ENCODE measurements around the gene RNF144A.

RNF144A gene

DNA sequence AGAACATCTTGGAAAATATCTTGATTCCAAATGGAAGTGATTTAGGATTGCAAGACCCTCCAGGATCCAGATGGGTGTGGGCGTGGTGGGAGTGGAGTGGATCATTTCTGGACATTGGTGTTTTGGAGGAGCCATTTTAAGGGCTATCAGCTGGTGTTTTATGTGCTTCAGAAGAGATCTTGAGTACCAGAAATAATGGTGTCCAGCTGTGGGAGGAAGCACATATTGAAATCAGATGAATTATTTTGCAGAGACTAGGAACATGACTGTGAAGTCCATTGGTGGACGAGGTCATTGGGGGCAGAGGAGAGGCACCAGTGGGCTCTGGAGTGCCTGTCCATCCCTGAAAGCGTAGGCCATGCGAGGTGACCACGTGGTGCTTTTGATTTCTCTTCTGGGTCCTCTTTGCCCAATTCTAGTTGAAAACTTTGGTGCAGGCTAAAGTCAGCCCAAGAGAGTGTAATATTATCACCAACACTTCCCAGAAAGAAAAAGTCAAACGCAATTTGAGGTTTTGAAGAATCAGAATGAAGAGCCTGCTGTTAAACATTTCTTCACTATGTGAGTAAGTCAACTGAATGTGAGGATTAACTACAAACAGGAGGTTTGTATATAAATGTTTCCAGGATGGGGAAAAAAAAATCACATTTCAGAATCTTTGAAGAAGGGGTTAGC, 31.6 kb downstream of the RNF144A start:
- FAIRE-seq = no peak

- FAIRE-seq = no peak
Measured at GRCh38 chr2:6951046-6951445, 33.8 kb downstream of the RNF144A start.

DNA sequence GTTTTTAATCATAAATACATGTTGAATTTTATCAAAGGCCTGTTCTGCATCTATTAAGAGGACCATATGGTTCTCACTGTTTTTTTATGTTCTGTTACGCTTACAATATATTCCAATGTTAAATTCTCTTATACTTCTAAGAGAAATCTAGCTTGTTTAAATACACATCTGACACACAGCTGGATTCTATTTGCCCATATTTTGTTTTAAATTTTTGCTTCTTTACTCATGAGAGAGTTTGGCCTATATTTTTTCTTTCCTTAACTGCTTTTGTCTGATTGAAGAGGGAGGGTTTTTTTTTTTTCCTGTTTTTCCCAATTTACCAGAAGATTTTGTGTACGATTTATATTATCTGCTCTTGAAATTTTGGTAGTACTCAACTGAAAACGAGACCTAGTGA, 34.9 kb downstream of the RNF144A start:
- no peak for FAIRE-seq

- no peak for FAIRE-seq
Measured at GRCh38 chr2:6954586-6954985, 37.4 kb downstream of the RNF144A start.

- FAIRE-seq = no peak
Measured at GRCh38 chr2:6955511-6956136, 38.4 kb downstream of the RNF144A start.

DNA sequence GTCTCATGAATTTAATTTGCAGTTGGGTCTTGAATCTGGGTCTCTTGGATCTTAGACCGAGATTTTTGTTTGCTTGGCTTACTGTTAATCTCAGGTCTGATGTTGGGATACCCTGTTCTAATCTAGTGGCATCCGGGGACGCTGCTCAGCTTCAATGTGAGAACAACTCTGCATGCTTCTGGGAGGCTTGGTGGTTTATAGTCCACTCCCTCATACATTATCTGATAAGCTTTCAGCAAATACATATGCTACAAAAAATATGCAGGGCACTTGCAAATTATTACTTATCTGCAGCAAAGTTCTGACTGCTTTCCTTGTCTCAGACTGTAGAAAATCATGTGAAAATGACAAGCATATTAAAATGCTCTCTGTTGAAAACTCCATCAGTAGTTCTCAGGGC, 39.4 kb downstream of the RNF144A start:
- FAIRE-seq = no peak

DNA sequence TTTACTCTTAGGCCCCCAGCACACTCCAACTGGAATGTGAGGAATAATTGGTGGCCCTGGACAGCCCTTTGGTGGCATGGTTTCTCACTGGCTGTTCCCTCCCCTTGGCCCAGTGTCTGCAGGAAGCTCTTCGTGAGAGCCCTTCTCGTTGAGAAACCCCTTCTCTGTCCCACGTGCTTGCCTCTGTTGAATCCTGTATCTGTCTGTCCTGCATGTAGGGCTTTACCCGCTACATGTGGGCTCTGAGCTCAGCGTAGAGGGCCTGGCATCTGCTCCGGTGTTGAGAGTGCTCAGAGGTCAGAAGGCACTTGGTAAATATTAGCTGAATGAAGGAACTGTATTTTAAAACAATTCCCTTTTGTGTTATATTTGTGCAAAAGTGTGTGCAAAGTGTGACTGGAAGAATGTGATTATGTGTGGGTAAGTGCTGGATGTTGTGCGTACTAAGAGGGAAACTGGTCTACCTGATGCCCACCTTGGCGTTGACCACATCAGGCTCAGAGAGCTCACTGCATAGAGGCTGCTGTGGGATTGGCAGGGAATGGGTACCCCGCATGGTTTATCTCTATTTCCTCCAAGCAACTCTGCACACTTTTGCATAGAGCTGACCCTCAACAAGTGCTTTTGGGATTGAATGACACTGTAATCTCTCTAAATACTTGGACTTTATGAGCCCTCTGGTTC, 40.0 kb downstream of the RNF144A start:
- no peak for FAIRE-seq

DNA sequence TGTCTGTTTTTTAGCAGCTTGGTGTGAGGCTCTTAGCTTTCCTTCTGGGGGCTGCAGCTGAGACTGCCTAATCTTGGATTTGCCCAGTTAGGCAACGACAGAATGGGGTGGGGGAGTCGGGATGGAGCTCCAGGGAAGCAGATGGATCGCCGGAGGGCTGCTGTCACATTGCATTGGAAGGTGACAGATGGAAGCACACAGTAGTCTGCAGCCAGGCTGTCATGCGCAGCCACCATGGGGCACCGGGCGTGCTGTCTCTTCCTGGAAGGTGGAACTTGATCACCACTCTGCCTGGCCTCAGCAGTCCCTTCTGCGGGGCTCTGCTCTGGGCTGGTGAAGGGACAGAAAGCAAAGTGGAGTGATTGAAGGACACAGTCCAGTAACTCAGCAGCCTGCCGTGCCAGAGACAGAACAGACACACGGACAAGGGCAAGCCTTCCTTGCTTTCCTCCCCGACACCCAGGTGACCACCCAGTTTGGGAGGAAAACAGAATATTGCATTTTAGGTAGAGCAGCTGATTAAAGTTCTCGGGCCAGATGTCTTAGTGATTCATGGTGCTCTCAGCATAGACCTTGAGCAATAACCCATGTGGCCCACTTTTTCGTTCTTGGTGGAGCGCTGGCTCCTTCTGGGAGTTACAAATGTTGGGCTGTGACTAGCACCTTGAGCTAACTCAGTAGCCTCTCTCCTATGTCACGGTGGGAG, 40.9 kb downstream of the RNF144A start:
- FAIRE-seq = no peak

- no peak for FAIRE-seq
Measured at GRCh38 chr2:6958616-6959235, 41.5 kb downstream of the RNF144A start.

DNA sequence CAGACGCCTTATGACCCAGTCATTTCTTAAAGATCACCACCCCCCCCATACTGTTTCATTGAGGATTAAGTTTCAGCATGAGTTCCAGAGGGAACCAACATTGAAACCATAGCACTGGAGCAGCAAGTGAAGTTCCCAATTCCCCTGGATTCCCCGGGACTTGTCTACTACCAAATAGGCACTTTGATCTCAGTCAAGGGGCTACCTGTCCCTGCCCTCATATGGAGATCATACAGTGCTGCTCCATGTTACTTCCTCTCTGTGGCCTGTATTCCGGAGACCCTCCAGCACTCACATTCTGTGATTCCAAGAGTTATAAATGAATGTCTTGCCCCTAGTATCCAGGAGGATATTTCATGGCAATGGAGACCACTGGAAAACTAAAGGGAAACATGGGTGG, 42.5 kb downstream of the RNF144A start:
- FAIRE-seq = no peak

- no peak for FAIRE-seq
Measured at GRCh38 chr2:6960659-6961058, 43.4 kb downstream of the RNF144A start.

DNA sequence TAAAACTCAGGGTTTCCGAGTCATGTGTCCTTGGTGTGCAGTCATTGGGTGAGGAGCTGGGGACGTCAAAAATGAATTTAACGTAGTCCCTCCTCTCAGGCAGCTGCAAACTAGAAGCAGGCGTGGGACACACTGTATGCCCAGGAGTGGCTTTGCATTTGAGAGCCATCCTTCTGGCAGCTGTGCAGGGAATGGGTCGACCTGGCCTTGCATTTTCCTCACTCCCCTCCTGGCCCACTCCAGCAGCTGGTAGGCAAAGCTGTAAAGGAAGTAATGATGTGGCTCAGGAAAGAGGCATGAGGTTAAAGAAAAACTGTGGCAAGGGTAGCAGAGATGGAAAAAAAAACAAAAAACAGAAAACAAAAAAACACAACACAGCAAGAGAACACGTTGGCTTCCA, 46.5 kb downstream of the RNF144A start:
- FAIRE-seq = no peak

GRCh38 chr2:6965071-6965795, 48.0 kb downstream of the RNF144A start:
- no peak for FAIRE-seq

- no peak for FAIRE-seq
Measured at GRCh38 chr2:6966446-6966940, 49.3 kb downstream of the RNF144A start.

DNA sequence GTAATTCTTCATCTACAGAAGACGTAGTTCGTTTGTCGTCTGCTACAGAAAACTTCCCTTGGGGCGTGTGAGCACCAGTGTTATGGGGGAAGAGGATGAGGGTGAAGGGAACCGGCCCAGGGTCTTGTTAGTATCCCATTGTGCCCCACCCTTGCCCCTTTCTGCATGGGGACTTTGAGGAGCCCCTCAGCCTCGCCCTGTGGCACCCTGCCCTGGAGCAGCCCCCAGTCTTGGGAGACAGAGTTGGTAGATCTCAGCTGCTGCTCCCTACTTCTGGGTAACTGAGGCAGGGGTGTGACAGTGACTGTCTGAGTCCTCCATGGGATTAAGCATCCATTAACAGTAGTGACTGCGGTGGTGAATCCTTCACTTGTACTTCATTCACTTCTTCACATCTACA, 50.1 kb downstream of the RNF144A start:
- FAIRE-seq = no peak

GRCh38 chr2:6968319-6969100, 51.3 kb downstream of the RNF144A start:
- FAIRE-seq = no peak

GRCh38 chr2:6970551-6970950, 53.3 kb downstream of the RNF144A start:
- FAIRE-seq = no peak

- no peak for FAIRE-seq
Measured at GRCh38 chr2:6970976-6971480, 53.8 kb downstream of the RNF144A start.

DNA sequence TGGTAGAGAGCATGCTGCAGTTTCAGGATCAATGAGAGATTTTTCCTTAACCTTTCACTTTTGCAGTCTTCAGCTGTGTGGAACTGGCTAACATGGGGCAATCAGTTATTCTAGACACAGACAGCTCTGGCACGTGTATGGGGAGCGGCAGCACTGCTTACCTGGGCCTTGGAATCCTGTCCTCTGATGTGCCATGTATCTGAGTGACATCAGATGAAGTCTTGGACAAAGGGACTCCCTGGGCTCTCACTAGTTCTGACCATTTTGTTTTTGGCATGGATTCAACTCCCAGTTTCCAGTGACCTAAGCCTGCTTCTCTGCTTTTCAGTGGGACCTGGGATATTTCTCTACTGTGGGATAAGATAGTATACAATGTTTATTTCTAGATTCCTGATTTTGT, 54.3 kb downstream of the RNF144A start:
- no peak for FAIRE-seq

- FAIRE-seq = no peak
Measured at GRCh38 chr2:6972067-6972710, 55.0 kb downstream of the RNF144A start.

Measured in colon (tissue), 2 donors.